Peyer's patch (tissue), 4 donors: Measurements from ENCODE around the gene IL17C.

Source experiments
- POLR2A ChIP-seq, 2 donors: fragments of 450-650 bp; IDR thresholded peaks; one replicate each; pipeline ENCODE4 v1.5.1; 2017; ENCODE audit warnings: antibody characterized with exemption in 2 of 2, mild to moderate bottlenecking in 2 of 2, moderate library complexity in 2 of 2
- TF ChIP-seq, protein P1 (sequence below), 6 experiments: fragments of 450-650 bp in 4 of 6; fragments of 200-600 bp in 2 of 6; sonication (generic) in 1 of 6; IDR thresholded peaks; one replicate each; pipeline ENCODE4 v1.5.1; 2017 to 2019; ENCODE audit warnings: antibody characterized with exemption in 6 of 6, mild to moderate bottlenecking in 3 of 6, moderate library complexity in 1 of 6

DNA sequence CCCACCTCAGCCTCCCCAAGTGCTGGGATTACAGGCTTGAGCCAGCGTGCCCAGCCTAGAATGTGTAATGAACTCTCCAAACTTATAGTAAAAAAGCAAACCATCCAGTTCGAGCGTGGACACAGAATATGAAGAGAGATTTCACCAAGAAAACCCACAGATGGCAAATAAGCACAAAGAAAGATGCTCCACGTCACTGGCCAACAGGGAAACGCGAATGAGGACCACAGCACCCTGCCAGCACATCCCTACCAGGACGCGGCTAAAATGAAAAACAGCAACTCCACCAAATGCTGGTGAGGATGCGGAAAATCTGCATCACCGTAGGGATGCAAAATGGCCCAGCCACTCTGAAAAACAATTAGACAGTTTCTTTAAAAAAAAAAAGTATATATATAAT, 23.1 kb downstream of the IL17C start:
- TF ChIP-seq, protein P1, sequence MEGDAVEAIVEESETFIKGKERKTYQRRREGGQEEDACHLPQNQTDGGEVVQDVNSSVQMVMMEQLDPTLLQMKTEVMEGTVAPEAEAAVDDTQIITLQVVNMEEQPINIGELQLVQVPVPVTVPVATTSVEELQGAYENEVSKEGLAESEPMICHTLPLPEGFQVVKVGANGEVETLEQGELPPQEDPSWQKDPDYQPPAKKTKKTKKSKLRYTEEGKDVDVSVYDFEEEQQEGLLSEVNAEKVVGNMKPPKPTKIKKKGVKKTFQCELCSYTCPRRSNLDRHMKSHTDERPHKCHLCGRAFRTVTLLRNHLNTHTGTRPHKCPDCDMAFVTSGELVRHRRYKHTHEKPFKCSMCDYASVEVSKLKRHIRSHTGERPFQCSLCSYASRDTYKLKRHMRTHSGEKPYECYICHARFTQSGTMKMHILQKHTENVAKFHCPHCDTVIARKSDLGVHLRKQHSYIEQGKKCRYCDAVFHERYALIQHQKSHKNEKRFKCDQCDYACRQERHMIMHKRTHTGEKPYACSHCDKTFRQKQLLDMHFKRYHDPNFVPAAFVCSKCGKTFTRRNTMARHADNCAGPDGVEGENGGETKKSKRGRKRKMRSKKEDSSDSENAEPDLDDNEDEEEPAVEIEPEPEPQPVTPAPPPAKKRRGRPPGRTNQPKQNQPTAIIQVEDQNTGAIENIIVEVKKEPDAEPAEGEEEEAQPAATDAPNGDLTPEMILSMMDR (IDR thresholded peaks at IDR 0.05): no peak
- no peak for TF ChIP-seq POLR2A (IDR thresholded peaks at IDR 0.05)
